Measurements from ENCODE around the gene ADAMTS16. TPM values are rescaled to one million over a fixed set of nuclear protein-coding genes. Genes with fewer than 3 reads are reported as not detected.

ADAMTS16 gene
- total RNA-seq, 1 experiment from 2014 or later = 0.11 TPM

DNA sequence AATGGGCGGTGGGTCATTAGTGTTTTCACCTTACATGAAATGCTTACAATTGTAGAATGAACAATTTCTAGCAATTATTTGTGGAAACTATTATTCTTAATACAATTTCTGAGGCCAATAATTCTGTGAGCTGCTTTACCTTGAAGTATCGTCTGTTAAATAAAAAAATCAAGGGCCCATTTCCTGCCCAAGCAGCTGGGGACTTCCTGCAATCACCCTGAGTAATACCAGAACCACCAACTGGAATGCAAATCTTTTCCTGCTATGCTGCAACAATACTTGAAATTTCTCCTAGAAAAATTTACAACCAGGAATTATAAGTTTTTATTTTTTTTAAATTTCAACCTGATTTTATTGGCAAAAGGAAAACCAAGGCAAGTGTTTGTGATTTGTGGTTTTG is 52.6 kb downstream of the ADAMTS16 start:
- POLR2A ChIA-PET = no interaction called here
- Mint-ChIP-seq H3K27me3 (ENCODE audit: insufficient read depth, unreplicated experiment) (peaks cover 2% of the 10 kb centered on the region), H3K9me3 (ENCODE audit: unreplicated experiment) (no peaks in the 10 kb centered on the region), H3K27ac (ENCODE audit: unreplicated experiment) (no peak overlapping the region), H3K4me1 (ENCODE audit: low read depth, unreplicated experiment) (no peaks in the 10 kb centered on the region), H3K4me3 (ENCODE audit: unreplicated experiment) (no peak overlapping the region), H3K36me3 (ENCODE audit: insufficient read depth, unreplicated experiment) (no peaks in the 10 kb centered on the region)
- H3K4me3 ChIP-seq (ENCODE audit: low read depth, low read length) = no peak overlapping the region
- no peak for DNase-seq
- H3K36me3 ChIP-seq (ENCODE audit: control insufficient read depth, insufficient read depth, low read length) = no peaks in the 10 kb centered on the region
- BruUV-seq (replicated peaks) = no TSS peak
- no peaks in the 10 kb centered on the region for H3K9me3 ChIP-seq
- TF ChIP-seq, protein P1, sequence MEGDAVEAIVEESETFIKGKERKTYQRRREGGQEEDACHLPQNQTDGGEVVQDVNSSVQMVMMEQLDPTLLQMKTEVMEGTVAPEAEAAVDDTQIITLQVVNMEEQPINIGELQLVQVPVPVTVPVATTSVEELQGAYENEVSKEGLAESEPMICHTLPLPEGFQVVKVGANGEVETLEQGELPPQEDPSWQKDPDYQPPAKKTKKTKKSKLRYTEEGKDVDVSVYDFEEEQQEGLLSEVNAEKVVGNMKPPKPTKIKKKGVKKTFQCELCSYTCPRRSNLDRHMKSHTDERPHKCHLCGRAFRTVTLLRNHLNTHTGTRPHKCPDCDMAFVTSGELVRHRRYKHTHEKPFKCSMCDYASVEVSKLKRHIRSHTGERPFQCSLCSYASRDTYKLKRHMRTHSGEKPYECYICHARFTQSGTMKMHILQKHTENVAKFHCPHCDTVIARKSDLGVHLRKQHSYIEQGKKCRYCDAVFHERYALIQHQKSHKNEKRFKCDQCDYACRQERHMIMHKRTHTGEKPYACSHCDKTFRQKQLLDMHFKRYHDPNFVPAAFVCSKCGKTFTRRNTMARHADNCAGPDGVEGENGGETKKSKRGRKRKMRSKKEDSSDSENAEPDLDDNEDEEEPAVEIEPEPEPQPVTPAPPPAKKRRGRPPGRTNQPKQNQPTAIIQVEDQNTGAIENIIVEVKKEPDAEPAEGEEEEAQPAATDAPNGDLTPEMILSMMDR (IDR thresholded peaks at IDR 0.05; ENCODE audit: insufficient read depth in 1 of 2, low read depth in 1 of 2, low read length in 1 of 2, severe bottlenecking in 1 of 2, unreplicated experiment in 1 of 2) = no peak
- CTCF ChIA-PET = no interaction called here
- intact Hi-C loops (cut with micrococcal nuclease; ENCODE audit: unreplicated experiment) = no loop called here
- no peaks in the 10 kb centered on the region for H3K4me1 ChIP-seq
- H3K27me3 ChIP-seq (replicated peaks; ENCODE audit: control insufficient read depth, insufficient read depth, low read length) = no peaks in the 10 kb centered on the region

DNA sequence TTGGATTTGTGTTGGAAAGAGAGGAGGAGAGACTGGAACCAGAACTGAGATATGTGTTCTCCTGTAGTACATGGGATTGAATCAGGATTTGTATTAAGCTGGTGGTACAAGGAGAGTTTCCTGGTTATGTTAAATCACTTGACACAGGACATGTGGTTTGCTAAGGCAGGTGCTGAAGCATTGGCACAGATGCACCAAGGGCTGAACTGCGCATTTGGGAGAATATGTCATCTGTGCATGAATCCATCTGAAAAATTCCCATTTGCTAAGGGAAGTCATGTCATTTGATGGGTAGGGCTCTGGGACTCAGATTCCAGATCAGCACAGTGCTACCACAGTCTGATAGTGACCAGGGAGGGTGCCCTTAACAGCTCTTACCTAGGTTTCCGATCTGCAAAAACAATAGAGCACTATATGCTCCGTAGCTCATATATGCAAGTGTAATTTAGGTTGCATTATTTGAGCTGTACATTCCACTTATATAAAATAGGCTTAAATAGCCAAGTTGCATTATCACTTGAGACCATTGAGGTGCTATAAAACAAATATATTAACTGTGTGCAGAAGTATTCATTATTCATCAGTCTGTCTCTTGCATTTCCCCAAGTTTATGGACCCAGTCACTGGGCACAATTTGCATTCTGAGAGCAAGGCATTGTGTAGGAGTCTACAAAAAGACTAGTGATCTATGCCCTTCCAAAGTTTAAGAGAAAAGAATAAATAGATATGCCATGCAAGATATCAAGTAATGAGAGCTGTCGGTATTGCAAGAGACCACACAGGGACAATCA is 55.2 kb downstream of the ADAMTS16 start:
- no peak for DNase-seq
- TF ChIP-seq, protein P1 (IDR thresholded peaks at IDR 0.05; ENCODE audit: insufficient read depth in 1 of 2, low read depth in 1 of 2, low read length in 1 of 2, severe bottlenecking in 1 of 2, unreplicated experiment in 1 of 2) = no peak
- H3K36me3 ChIP-seq (ENCODE audit: control insufficient read depth, insufficient read depth, low read length) = no peaks in the 10 kb centered on the region
- CTCF ChIA-PET = no interaction called here
- no peaks in the 10 kb centered on the region for H3K27me3 ChIP-seq (replicated peaks; ENCODE audit: control insufficient read depth, insufficient read depth, low read length)
- Mint-ChIP-seq H3K36me3 (ENCODE audit: insufficient read depth, unreplicated experiment) (no peaks in the 10 kb centered on the region), H3K9me3 (ENCODE audit: unreplicated experiment) (no peaks in the 10 kb centered on the region), H3K4me3 (ENCODE audit: unreplicated experiment) (no peak overlapping the region), H3K27ac (ENCODE audit: unreplicated experiment) (no peak overlapping the region), H3K4me1 (ENCODE audit: low read depth, unreplicated experiment) (no peaks in the 10 kb centered on the region), H3K27me3 (ENCODE audit: insufficient read depth, unreplicated experiment) (peaks cover 2% of the 10 kb centered on the region)
- POLR2A ChIA-PET = no interaction called here
- no TSS peak for BruUV-seq (replicated peaks)
- no peaks in the 10 kb centered on the region for H3K9me3 ChIP-seq
- intact Hi-C loops (cut with micrococcal nuclease; ENCODE audit: unreplicated experiment) = no loop called here
- no peaks in the 10 kb centered on the region for H3K4me1 ChIP-seq
- no peak overlapping the region for H3K4me3 ChIP-seq (ENCODE audit: low read depth, low read length)

GRCh38 chr5:5198135-5198534 is 58.0 kb downstream of the ADAMTS16 start:
- Mint-ChIP-seq H3K9me3 (ENCODE audit: unreplicated experiment) (no peaks in the 10 kb centered on the region), H3K36me3 (ENCODE audit: insufficient read depth, unreplicated experiment) (no peaks in the 10 kb centered on the region), H3K4me3 (ENCODE audit: unreplicated experiment) (no peak overlapping the region), H3K4me1 (ENCODE audit: low read depth, unreplicated experiment) (no peaks in the 10 kb centered on the region), H3K27me3 (ENCODE audit: insufficient read depth, unreplicated experiment) (peaks cover 2% of the 10 kb centered on the region), H3K27ac (ENCODE audit: unreplicated experiment) (no peak overlapping the region)
- Histone ChIP-seq H3K4me3 (ENCODE audit: low read depth, low read length) (no peak overlapping the region), H3K4me1 (no peaks in the 10 kb centered on the region), H3K9me3 (no peaks in the 10 kb centered on the region), H3K27me3 (replicated peaks; ENCODE audit: control insufficient read depth, insufficient read depth, low read length) (no peaks in the 10 kb centered on the region), H3K36me3 (ENCODE audit: control insufficient read depth, insufficient read depth, low read length) (no peaks in the 10 kb centered on the region)
- ChIA-PET CTCF (no interaction called here), POLR2A (no interaction called here)
- TF ChIP-seq, protein P1 (IDR thresholded peaks at IDR 0.05; ENCODE audit: insufficient read depth in 1 of 2, low read depth in 1 of 2, low read length in 1 of 2, severe bottlenecking in 1 of 2, unreplicated experiment in 1 of 2) = no peak
- no TSS peak for BruUV-seq (replicated peaks)
- DNase-seq = no peak
- intact Hi-C loops (cut with micrococcal nuclease; ENCODE audit: unreplicated experiment) = no loop called here

All from Caco-2 (cell line).